Measurements from ENCODE around the gene FUCA1. TPM values are rescaled to one million over a fixed set of nuclear protein-coding genes. Genes with fewer than 3 reads are reported as not detected.

Gene FUCA1
- total and polyA plus RNA-seq, 2 donors (not counting 3 experiments of a cell fraction or from before 2014, with no cell fraction given), result 4.9 to 5.6 TPM

- CTCF ChIA-PET, result interaction anchor here (0.7 to 2.2 kb wide), 8 partner anchors 44 to 243 kb away, joined by 3 to 18 read pairs (median 4); partner anchors contain the start of genes HMGCL and MYOM3
- dilution Hi-C loops (cut with MboI; ENCODE audit: extremely low pct_ligation_motif_present, low sequenced_read_pairs) (no loop called here), intact Hi-C loops (cut with micrococcal nuclease) (loop anchor here (2.0 kb wide), 1 partner anchor 28 kb away; no protein-coding TSS in a partner anchor)
- Histone ChIP-seq H3K9ac (replicated peaks; ENCODE audit: extremely low read depth, insufficient read depth, low read length) (no peak overlapping the region), H3K79me2 (ENCODE audit: control insufficient read depth, insufficient read depth, low read length) (no peaks in the 10 kb centered on the region), H2AFZ (ENCODE audit: low read depth, low read length) (peak overlapping the region; percentile 97), H4K20me1 (replicated peaks; ENCODE audit: control insufficient read depth, extremely low read depth, insufficient read depth, low read length) (no peaks in the 10 kb centered on the region), H3K9me1 (replicated peaks; ENCODE audit: control insufficient read depth, extremely low read depth, insufficient read depth, low read length) (no peaks in the 10 kb centered on the region), H3K4me3 (replicated peaks in 1 of 3; ENCODE audit: insufficient read depth in 1 of 3, low read depth in 1 of 3, low read length in 3 of 3) (no peak overlapping the region), H3K4me1 (ENCODE audit: control insufficient read depth, extremely low read depth, insufficient read depth, low read length) (peaks cover 4% of the 10 kb centered on the region), H3K27ac (ENCODE audit: insufficient read depth, low read depth, low read length) (no peak overlapping the region), H3K9me3 (replicated peaks; ENCODE audit: control insufficient read depth, insufficient read depth, low read length) (no peaks in the 10 kb centered on the region), H3K4me2 (ENCODE audit: insufficient read depth, low read length) (peak overlapping the region; percentile 77), H3K27me3 (ENCODE audit: control insufficient read depth in 2 of 2, insufficient read depth in 2 of 2, low read length in 2 of 2) (peaks cover 4 to 10% of the 10 kb centered on the region in 2 experiments), H3K36me3 (ENCODE audit: control insufficient read depth in 2 of 2, extremely low read depth in 1 of 2, insufficient read depth in 2 of 2, low read length in 2 of 2) (no peaks in the 10 kb centered on the region)
- FAIRE-seq (no peak), DNase-seq (ENCODE audit: low read depth, low spot score) (no peak)
- POLR2A ChIA-PET, result interaction anchor here (0.6 kb wide), 1 partner anchor 44 kb away, joined by 3 read pairs; no protein-coding TSS in a partner anchor
- BruUV-seq (replicated peaks), result no TSS peak
- TF ChIP-seq MYC (IDR thresholded peaks at IDR 0.05; ENCODE audit: low read depth, low read length) (no peak), POLR2AphosphoS5 (IDR thresholded peaks at IDR 0.05; ENCODE audit: insufficient read depth, low read depth, low read length) (no peak), GATA2 (IDR thresholded peaks at IDR 0.05; ENCODE audit: insufficient read depth, insufficient read length, low read depth, low read length) (no peak), POLR2A (IDR thresholded peaks at IDR 0.05; ENCODE audit: low read depth, low read length) (no peak), JUN (IDR thresholded peaks at IDR 0.05; ENCODE audit: borderline replicate concordance, insufficient read depth, insufficient read length, low read depth) (no peak), FOS (IDR thresholded peaks at IDR 0.05; ENCODE audit: borderline replicate concordance, insufficient read depth, low read length) (no peak), EZH2 (IDR thresholded peaks at IDR 0.05; ENCODE audit: borderline replicate concordance, low read depth, low read length, severe bottlenecking) (no peak), MAX (IDR thresholded peaks at IDR 0.05; ENCODE audit: insufficient read depth, insufficient read length) (no peak)
- TF ChIP-seq, protein P1, sequence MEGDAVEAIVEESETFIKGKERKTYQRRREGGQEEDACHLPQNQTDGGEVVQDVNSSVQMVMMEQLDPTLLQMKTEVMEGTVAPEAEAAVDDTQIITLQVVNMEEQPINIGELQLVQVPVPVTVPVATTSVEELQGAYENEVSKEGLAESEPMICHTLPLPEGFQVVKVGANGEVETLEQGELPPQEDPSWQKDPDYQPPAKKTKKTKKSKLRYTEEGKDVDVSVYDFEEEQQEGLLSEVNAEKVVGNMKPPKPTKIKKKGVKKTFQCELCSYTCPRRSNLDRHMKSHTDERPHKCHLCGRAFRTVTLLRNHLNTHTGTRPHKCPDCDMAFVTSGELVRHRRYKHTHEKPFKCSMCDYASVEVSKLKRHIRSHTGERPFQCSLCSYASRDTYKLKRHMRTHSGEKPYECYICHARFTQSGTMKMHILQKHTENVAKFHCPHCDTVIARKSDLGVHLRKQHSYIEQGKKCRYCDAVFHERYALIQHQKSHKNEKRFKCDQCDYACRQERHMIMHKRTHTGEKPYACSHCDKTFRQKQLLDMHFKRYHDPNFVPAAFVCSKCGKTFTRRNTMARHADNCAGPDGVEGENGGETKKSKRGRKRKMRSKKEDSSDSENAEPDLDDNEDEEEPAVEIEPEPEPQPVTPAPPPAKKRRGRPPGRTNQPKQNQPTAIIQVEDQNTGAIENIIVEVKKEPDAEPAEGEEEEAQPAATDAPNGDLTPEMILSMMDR (IDR thresholded peaks at IDR 0.05; ENCODE audit: extremely low read depth in 1 of 2, insufficient read depth in 1 of 2, low read depth in 1 of 2, low read length in 2 of 2), result no peak
Measured at GRCh38 chr1:23869051-23869450, 961 bp upstream of the FUCA1 start.
